GM19397 (cell line): ENCODE data around the gene RABGAP1L.
"Not testable (repeated sequence)": the region's sequence is repeated elsewhere in the genome, so short reads cannot be mapped to it uniquely, and the experiment has no call there.

Experiments
- ATAC-seq: cut with Tn5 transposase; IDR thresholded peaks from one replicate; pipeline ENCODE4 v1.9.1; 2021; ENCODE audit warnings: mild to moderate bottlenecking, moderate library complexity; ENCODE audit not compliant: unreplicated experiment

Gene RABGAP1L

GRCh38 chr1:174543421-174543820 lies 384.1 kb downstream of the RABGAP1L start:
- ATAC-seq: not testable (repeated sequence)

DNA sequence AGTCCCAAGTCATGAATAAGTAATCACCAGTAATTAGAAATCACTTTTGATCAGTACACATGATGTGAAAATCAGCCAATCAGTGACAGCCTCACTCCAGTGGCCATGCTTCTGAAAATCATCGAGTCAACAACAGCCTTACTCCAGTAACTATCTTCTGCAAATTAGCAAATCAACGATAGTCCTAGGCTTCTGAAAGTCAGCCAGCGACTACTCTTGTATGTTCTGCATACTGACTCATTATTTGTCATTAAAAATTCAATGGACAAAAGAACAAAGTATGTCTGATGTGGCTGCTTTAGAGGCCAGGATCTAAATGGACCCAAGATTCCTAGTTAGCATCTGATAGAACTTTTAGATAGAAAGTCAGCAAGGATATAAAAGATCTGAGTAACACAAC lies 391.0 kb downstream of the RABGAP1L start:
- ATAC-seq: no peak

GRCh38 chr1:174556392-174556791 lies 397.1 kb downstream of the RABGAP1L start:
- no peak for ATAC-seq

- no peak for ATAC-seq
Measured at GRCh38 chr1:174568551-174568950, 409.2 kb downstream of the RABGAP1L start.

- ATAC-seq: no peak
Measured at GRCh38 chr1:174569240-174569639, 409.9 kb downstream of the RABGAP1L start.

GRCh38 chr1:174572771-174573170 lies 413.5 kb downstream of the RABGAP1L start:
- ATAC-seq: no peak

- not testable (repeated sequence) for ATAC-seq
Measured at GRCh38 chr1:174576120-174576519, 416.8 kb downstream of the RABGAP1L start.

GRCh38 chr1:174577681-174578080 lies 418.4 kb downstream of the RABGAP1L start:
- no peak for ATAC-seq

DNA sequence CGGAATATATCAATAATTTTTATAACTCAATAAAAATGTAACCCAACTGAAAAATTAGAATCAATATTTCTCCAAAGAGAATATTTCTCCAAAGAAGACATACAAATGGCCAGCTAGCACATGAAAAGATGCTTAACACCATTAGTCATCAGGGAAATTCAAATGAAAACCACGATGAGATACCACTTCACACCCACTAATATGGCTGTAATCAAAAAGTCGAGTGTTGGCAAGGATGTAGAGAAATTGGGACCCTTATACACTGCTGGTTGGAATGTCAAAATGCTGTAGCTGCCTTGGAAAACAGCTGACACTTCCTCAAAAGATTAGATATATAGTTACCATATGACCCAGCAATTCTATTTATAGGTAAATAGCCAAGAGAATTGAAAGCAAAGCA lies 421.5 kb downstream of the RABGAP1L start:
- ATAC-seq: no peak

GRCh38 chr1:174583316-174583715 lies 424.0 kb downstream of the RABGAP1L start:
- ATAC-seq: no peak

- ATAC-seq: no peak
Measured at GRCh38 chr1:174584071-174584470, 424.8 kb downstream of the RABGAP1L start.

DNA sequence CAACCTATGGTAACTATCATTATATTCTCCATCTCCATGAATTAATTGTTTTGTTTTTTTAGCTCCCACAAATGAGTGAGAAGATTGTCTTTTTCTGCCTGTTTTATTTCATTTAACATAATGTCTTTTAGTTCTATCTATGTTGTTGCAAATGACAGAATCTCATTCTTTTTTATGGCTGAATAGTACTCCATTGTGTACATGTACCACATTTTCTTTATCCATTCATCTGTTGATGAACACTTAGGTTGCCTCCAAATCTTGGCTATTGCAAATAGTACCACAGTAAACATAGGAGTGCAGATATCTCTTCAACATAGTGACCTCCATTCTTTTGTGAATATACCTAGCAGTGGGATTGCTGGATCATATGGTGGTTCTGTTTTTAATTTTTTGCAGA lies 429.3 kb downstream of the RABGAP1L start:
- ATAC-seq: not testable (repeated sequence)

DNA sequence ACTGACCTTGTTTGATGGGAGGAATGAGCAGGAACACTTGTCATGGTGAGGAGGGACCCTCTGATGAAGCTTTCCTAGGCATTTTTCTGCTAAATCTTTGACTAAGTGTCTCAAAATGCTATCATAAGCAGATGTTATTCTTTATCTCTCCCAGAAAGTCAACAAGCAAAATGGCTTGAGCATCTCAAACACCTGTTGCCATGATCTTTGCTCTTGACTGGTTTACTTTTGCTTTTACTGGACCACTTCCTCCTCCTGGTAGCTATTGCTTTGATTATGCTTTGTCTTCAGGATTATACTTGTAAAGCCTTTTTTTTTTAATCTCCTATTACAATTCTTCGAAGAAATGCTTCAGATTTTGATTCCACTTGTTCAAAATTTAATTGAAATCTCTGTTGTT lies 445.9 kb downstream of the RABGAP1L start:
- ATAC-seq: no peak

DNA sequence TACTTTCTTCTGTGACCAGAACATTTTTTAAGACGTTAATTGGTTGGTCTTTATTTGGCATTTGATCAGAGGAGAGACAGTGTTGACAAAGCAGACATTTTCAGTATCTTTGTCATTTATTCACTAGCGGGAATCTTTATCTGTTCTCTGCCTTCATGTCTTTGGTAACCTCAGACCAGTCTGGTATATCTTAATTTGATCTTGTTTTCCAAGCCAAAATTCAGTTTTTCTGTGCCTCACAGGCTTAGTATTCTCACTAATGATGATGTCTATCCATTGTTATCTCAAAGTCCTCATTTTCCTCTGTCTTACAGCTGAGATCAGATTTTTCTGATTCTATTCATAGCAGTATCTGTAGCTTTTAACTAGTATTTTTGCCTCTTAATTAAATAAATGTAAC lies 447.2 kb downstream of the RABGAP1L start:
- no peak for ATAC-seq

DNA sequence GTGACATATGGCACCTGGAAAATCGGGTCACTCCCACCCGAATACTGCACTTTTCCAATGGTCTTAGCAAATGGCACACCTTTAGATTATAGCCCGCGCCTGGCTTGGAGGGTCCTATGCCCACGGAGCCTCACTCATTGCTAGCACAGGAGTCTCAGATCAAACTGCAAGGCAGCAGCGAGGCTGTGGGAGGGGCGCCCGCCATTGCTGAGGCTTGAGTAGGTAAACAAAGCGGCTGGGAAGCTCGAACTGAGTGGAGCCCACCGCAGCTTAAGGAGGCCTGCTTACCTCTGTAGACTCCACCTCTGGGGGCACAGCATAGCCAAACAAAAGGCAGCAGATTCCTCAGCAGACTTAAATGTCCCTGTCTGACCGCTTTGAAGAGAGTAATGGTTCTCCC lies 458.6 kb downstream of the RABGAP1L start:
- ATAC-seq: not testable (repeated sequence)

GRCh38 chr1:174623324-174624035 lies 464.2 kb downstream of the RABGAP1L start:
- ATAC-seq: no peak

DNA sequence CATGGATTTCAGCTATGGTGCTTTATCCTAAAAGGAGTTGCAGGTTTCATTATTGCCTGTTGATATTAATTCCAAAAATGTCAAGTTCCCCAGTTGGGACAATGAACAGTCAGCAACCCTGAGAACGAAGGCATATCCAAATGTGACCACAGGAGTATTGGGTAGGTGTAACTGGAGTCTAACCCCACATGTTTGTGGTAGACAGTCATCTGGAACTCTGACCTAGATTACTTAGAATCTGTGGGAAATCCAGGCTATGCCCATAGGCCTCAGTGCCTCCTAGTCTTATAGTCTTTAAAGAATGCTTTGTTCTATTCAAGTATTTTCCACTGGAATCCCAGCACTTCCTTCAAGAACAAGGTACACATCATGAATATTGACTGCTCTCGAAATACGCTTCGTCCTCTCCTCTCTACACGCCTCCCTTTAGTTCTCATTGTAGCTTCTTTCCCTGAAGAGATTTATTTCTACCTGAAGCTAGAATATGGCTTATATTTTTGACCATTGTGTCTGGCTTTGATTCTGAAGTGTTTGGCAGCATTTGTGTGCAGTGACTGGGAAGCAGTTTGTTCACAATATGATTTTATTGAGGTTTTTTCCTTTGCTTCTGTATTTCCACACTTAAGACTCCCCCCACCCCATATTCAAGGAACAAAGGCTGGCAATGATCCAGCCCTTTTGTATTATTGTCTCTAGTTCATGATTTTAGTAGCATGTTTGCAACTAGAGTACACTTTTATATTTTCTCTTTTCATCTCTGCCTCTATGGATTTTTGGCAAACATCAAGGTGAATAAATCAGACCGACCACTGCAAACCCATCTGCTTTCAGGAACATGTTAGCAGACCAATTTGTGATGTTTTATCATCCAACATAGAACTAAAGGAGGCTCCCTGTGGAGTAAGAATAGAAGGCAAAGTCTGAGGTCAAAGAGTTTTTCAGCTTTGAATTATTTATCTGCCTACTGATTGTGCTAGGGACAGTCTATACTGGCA lies 467.0 kb downstream of the RABGAP1L start:
- no peak for ATAC-seq

- no peak for ATAC-seq
Measured at GRCh38 chr1:174637487-174637886, 478.2 kb downstream of the RABGAP1L start.

DNA sequence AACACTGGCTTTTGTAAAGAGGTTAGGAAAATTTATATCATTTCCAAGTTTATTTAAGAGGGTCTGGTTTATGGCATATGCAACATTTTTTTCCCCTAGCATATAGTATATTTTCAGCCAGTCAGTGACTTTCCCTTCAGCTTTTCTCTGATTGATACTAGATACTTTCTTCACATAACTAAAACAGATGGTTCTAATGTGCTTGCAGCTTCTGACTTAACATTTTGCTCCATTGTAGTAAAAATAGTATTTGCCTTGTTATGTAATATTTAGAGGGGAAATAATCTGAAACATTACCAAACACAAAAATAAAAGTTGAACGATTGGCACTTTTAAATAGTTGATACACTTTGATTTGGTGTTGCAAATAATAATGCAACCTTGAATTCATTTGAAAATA lies 480.1 kb downstream of the RABGAP1L start:
- no peak for ATAC-seq

GRCh38 chr1:174640783-174641182 lies 481.5 kb downstream of the RABGAP1L start:
- ATAC-seq: no peak

DNA sequence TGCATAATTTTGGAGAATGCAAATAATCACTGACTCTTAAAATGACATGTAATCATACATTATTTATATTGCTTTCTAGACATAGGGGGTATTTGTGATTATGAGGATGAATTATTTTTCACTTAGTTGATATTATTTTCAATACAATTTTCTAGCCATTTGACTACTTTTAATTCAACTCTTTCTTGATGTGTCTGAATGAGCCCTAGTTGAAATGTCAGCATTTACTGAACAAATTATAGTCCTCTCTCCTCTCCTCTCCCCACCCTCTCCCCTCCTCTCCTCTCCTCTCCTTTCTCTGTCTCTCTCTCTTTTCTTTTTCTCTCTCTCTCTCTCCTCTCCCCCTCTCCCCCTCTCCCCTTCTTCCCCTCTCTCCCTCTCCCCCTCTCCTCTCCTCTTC lies 483.1 kb downstream of the RABGAP1L start:
- no peak for ATAC-seq

DNA sequence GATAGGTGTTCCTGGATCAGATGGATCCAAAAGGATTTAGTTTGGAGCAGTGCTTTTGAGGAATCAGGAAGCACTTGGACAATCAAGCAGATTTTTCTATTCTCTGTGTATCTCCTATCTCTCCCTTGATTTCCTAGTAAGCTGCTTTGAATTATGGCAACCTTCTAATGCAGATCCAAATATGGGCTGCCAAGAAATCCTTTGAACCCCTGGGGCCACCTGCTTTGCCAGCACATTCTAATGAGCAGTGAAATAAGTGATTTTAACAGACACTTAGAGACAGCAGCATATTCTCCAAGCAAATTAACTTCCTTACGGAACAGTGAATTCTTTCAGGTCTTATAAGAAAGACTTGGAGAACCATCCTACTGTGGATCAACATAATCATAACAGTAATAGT lies 483.9 kb downstream of the RABGAP1L start:
- no peak for ATAC-seq
